ENCODE measurements around the gene CCDC12.

- TF ChIP-seq POLR2AphosphoS5 (IDR thresholded peaks at IDR 0.05; ENCODE audit: borderline replicate concordance, low read depth, low read length), result no peak
- no peak for TF ChIP-seq EZH2 (IDR thresholded peaks at IDR 0.05)
Measured at GRCh38 chr3:46939578-46940445, 36.7 kb downstream of the CCDC12 start.

All from SK-N-MC (cell line).